ENCODE results near the gene CLPTM1.
"Not testable (repeated sequence)": the region's sequence is repeated elsewhere in the genome, so short reads cannot be mapped to it uniquely, and the experiment has no call there.

CLPTM1 gene

GRCh38 chr19:44954649-44955504, at the start of gene CLPTM1:
TSS of gene CLPTM1 (plus strand) at chr19:44955380. CDS start at chr19:44955396, 16 bp downstream.
- Histone ChIP-seq H3K27ac (peak within 1 kb of the TSS; percentile 97), H3K4me3 (peak within 1 kb of the TSS; percentile 81), H3K9me3 (ENCODE audit: low read depth, low read length) (no peaks in the 10 kb centered on the region), H3K9ac (ENCODE audit: insufficient read length) (peak within 1 kb of the TSS; percentile 98), H3K36me3 (ENCODE audit: insufficient read depth, low read length) (no peaks in the 10 kb centered on the region; the same call in 1 of the 2 replicates)
- TF ChIP-seq EZH2 (IDR thresholded peaks at IDR 0.05) (no peak), POLR2AphosphoS5 (IDR thresholded peaks at IDR 0.05; ENCODE audit: borderline replicate concordance, low read depth, low read length) (peak; percentile 93), FOXP2 (optimal IDR thresholded peaks at IDR 0.05; ENCODE audit: control extremely low read depth, extremely low read length, insufficient read depth) (no peak)
- DNase-seq (ENCODE audit: low read depth, low spot score): peak; percentile 89

- TF ChIP-seq POLR2AphosphoS5 (IDR thresholded peaks at IDR 0.05; ENCODE audit: borderline replicate concordance, low read depth, low read length) (no peak), FOXP2 (optimal IDR thresholded peaks at IDR 0.05; ENCODE audit: control extremely low read depth, extremely low read length, insufficient read depth) (no peak), EZH2 (IDR thresholded peaks at IDR 0.05) (no peak)
- Histone ChIP-seq H3K27ac (peak within 1 kb of the TSS; percentile 73; the same call in 1 of the 2 replicates), H3K9me3 (ENCODE audit: low read depth, low read length) (no peaks in the 10 kb centered on the region), H3K36me3 (ENCODE audit: insufficient read depth, low read length) (peaks cover 20% of the 10 kb centered on the region), H3K9ac (ENCODE audit: insufficient read length) (peak within 1 kb of the TSS; percentile 37), H3K4me3 (peak within 1 kb of the TSS; percentile 68)
- DNase-seq (ENCODE audit: low read depth, low spot score): no peak
Measured at GRCh38 chr19:44905437-44906160, 49.6 kb upstream of the CLPTM1 start, which contains the start of gene APOE. TSS of gene APOE (plus strand) at chr19:44905796. CDS start at chr19:44906625, 829 bp downstream.

DNA sequence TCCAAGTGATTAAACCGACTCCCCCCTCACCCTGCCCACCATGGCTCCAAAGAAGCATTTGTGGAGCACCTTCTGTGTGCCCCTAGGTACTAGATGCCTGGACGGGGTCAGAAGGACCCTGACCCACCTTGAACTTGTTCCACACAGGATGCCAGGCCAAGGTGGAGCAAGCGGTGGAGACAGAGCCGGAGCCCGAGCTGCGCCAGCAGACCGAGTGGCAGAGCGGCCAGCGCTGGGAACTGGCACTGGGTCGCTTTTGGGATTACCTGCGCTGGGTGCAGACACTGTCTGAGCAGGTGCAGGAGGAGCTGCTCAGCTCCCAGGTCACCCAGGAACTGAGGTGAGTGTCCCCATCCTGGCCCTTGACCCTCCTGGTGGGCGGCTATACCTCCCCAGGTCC, 47.6 kb upstream of the CLPTM1 start:
- no peak for DNase-seq (ENCODE audit: low read depth, low spot score)
- Histone ChIP-seq H3K9me3 (ENCODE audit: low read depth, low read length) (no peaks in the 10 kb centered on the region), H3K4me3 (no peak overlapping the region), H3K36me3 (ENCODE audit: insufficient read depth, low read length) (peaks cover 6% of the 10 kb centered on the region), H3K9ac (ENCODE audit: insufficient read length) (no peak overlapping the region), H3K27ac (no peak overlapping the region)
- TF ChIP-seq EZH2 (IDR thresholded peaks at IDR 0.05) (no peak), POLR2AphosphoS5 (IDR thresholded peaks at IDR 0.05; ENCODE audit: borderline replicate concordance, low read depth, low read length) (no peak)

DNA sequence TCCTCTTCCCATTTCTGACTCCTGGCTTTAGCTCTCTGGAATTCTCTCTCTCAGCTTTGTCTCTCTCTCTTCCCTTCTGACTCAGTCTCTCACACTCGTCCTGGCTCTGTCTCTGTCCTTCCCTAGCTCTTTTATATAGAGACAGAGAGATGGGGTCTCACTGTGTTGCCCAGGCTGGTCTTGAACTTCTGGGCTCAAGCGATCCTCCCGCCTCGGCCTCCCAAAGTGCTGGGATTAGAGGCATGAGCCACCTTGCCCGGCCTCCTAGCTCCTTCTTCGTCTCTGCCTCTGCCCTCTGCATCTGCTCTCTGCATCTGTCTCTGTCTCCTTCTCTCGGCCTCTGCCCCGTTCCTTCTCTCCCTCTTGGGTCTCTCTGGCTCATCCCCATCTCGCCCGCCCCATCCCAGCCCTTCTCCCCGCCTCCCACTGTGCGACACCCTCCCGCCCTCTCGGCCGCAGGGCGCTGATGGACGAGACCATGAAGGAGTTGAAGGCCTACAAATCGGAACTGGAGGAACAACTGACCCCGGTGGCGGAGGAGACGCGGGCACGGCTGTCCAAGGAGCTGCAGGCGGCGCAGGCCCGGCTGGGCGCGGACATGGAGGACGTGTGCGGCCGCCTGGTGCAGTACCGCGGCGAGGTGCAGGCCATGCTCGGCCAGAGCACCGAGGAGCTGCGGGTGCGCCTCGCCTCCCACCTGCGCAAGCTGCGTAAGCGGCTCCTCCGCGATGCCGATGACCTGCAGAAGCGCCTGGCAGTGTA, 46.9 kb upstream of the CLPTM1 start:
- no peaks in the 10 kb centered on the region for H3K9me3 ChIP-seq (ENCODE audit: low read depth, low read length)
- no peak for DNase-seq (ENCODE audit: low read depth, low spot score)
- H3K27ac ChIP-seq: no peak overlapping the region
- H3K36me3 ChIP-seq (ENCODE audit: insufficient read depth, low read length): peaks cover 2% of the 10 kb centered on the region; the same call in 1 of the 2 replicates
- TF ChIP-seq EZH2 (IDR thresholded peaks at IDR 0.05) (no peak), POLR2AphosphoS5 (IDR thresholded peaks at IDR 0.05; ENCODE audit: borderline replicate concordance, low read depth, low read length) (no peak)
- H3K4me3 ChIP-seq: no peak overlapping the region
- H3K9ac ChIP-seq (ENCODE audit: insufficient read length): no peak overlapping the region

- no peak for TF ChIP-seq POLR2AphosphoS5 (IDR thresholded peaks at IDR 0.05; ENCODE audit: borderline replicate concordance, low read depth, low read length)
- no peak for TF ChIP-seq EZH2 (IDR thresholded peaks at IDR 0.05)
- no peak for TF ChIP-seq FOXP2 (optimal IDR thresholded peaks at IDR 0.05; ENCODE audit: control extremely low read depth, extremely low read length, insufficient read depth)
- no peak overlapping the region for H3K9ac ChIP-seq (ENCODE audit: insufficient read length)
- DNase-seq (ENCODE audit: low read depth, low spot score): no peak
Measured at GRCh38 chr19:44908836-44909261, 46.3 kb upstream of the CLPTM1 start.

DNA sequence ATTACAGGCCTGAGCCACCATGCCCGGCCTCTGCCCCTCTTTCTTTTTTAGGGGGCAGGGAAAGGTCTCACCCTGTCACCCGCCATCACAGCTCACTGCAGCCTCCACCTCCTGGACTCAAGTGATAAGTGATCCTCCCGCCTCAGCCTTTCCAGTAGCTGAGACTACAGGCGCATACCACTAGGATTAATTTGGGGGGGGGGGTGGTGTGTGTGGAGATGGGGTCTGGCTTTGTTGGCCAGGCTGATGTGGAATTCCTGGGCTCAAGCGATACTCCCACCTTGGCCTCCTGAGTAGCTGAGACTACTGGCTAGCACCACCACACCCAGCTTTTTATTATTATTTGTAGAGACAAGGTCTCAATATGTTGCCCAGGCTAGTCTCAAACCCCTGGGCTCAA, 45.4 kb upstream of the CLPTM1 start:
- no peak for DNase-seq (ENCODE audit: low read depth, low spot score)
- no peaks in the 10 kb centered on the region for H3K9me3 ChIP-seq (ENCODE audit: low read depth, low read length)
- no peak overlapping the region for H3K27ac ChIP-seq
- H3K9ac ChIP-seq (ENCODE audit: insufficient read length): no peak overlapping the region
- TF ChIP-seq FOXP2 (optimal IDR thresholded peaks at IDR 0.05; ENCODE audit: control extremely low read depth, extremely low read length, insufficient read depth): no peak
- TF ChIP-seq EZH2 (IDR thresholded peaks at IDR 0.05): no peak
- TF ChIP-seq POLR2AphosphoS5 (IDR thresholded peaks at IDR 0.05; ENCODE audit: borderline replicate concordance, low read depth, low read length): no peak
- no peak overlapping the region for H3K4me3 ChIP-seq
- no peaks in the 10 kb centered on the region for H3K36me3 ChIP-seq (ENCODE audit: insufficient read depth, low read length)

More at GRCh38 chr19:44908836-44909261, 46.3 kb upstream of the CLPTM1 start:
- Histone ChIP-seq H3K27ac (no peak overlapping the region), H3K36me3 (ENCODE audit: insufficient read depth, low read length) (no peaks in the 10 kb centered on the region), H3K4me3 (no peak overlapping the region), H3K9me3 (ENCODE audit: low read depth, low read length) (no peaks in the 10 kb centered on the region)

- DNase-seq (ENCODE audit: low read depth, low spot score); H3K36me3 ChIP-seq (ENCODE audit: insufficient read depth, low read length); H3K4me3 ChIP-seq; H3K9me3 ChIP-seq (ENCODE audit: low read depth, low read length); H3K27ac ChIP-seq; H3K9ac ChIP-seq (ENCODE audit: insufficient read length): not testable (repeated sequence)
Measured at GRCh38 chr19:44911896-44912295, 43.3 kb upstream of the CLPTM1 start.

DNA sequence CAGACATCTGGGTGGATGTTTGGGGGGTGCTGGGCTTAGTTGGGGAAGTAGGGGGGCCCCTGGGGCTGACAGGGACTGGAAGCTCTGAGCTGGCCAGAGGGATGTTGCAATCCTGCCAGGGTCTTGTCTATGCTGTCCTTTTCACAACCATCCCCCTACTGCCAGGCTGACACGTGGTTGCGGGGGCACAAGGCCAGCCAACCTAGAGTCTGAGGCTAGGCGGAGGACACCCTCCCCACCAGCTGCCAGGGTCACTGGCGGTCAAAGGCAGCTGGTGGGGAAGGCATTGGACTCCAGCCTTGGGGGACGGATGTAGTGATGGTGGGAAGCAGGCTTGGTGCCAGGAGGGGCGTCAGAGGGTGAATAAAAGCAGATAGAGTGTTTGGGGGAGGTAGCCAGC, 42.3 kb upstream of the CLPTM1 start:
- Histone ChIP-seq H3K9me3 (ENCODE audit: low read depth, low read length) (no peaks in the 10 kb centered on the region), H3K4me3 (no peak overlapping the region), H3K27ac (no peak overlapping the region), H3K9ac (ENCODE audit: insufficient read length) (no peak overlapping the region), H3K36me3 (ENCODE audit: insufficient read depth, low read length) (no peaks in the 10 kb centered on the region)
- no peak for DNase-seq (ENCODE audit: low read depth, low spot score)
- no peak for TF ChIP-seq EZH2 (IDR thresholded peaks at IDR 0.05)

DNA sequence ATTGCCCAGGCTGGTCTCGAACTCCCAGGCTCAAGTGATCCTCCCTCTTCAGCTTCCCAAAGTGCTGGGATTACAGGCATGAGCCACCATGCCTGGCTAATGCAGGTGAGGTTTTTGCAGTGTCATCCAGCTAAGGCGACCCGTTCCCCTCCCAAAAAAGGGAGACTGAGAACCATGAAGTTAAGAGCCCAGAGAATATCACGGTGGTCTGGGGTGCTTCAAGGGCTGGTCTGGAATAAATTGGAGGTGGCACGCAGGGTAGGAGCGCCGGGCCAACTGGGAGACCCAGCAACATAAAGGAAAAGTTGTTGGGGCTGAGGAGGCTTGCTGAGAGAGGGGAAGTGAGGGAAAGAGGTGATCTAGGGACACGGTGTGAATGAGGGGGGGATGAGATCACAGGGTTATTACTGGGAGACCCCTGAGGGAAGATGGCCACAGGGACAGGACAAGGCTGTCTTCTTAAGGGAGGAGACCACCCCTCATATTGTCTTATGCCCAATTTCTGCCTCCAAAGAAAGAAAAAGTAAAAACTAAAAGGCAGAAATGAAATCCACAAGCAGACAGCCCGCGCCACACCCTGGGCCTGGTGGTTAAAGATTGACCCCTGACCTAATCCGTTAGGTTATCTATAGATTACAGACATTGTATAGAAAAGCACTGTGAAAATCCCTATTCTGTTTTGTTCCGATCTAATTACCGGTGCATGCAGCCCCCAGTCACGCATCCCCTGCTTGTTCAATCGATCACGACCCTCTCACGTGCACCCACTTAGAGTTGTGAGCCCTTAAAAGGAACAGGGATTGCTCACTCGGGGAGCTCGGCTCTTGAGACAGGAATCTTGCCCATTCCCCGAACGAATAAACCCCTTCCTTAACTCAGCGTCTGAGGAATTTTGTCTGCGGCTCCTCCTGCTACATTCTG, 41.4 kb upstream of the CLPTM1 start:
- not testable (repeated sequence) for H3K36me3 ChIP-seq (ENCODE audit: insufficient read depth, low read length); DNase-seq (ENCODE audit: low read depth, low spot score); H3K27ac ChIP-seq; H3K9ac ChIP-seq (ENCODE audit: insufficient read length); H3K4me3 ChIP-seq; H3K9me3 ChIP-seq (ENCODE audit: low read depth, low read length)

DNA sequence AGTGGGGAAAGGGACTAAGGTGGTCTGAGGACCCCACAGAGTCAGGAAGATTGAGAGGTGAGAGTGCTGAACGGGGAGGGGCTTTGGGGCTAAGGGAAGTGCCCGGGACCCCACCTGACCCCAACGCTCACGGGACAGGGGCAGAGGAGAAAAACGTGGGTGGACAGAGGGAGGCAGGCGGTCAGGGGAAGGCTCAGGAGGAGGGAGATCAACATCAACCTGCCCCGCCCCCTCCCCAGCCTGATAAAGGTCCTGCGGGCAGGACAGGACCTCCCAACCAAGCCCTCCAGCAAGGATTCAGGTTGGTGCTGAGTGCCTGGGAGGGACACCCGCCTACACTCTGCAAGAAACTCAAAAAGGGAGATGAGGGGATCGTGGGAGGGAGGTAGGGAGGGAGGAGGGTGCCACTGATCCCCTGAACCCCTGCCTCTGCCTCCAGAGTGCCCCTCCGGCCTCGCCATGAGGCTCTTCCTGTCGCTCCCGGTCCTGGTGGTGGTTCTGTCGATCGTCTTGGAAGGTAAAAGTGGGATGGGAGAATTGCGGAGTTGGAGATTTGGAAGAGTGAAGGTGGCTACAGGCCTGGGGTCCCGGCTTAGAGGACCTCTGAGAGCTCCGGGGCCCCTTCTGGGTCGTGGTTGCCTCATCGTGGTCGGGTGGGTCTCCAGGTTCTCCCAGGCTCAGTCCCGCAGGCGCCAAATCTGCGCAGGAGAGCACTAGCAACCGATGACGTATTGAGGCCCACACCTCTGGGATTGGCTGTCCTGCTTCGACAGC, 40.6 kb upstream of the CLPTM1 start, which contains the start of gene APOC1:
Gene APOC1 (plus strand): TSS at position 176 of the 774 bp plus-strand sequence. CDS start 284 bp downstream, at position 460.
- Histone ChIP-seq H3K4me3 (peak within 1 kb of the TSS; percentile 71), H3K9ac (ENCODE audit: insufficient read length) (peak within 1 kb of the TSS; percentile 71)
- H3K9me3 ChIP-seq (ENCODE audit: low read depth, low read length); H3K36me3 ChIP-seq (ENCODE audit: insufficient read depth, low read length); H3K27ac ChIP-seq: not testable (repeated sequence)
- DNase-seq (ENCODE audit: low read depth, low spot score): peak; percentile 51
